Suprapubic skin (tissue), 3 donors: ENCODE results near the gene HSPB6.

Source experiments
- POLR2AphosphoS5 ChIP-seq, 3 donors: sonication (generic); formaldehyde crosslinking; IDR thresholded peaks; one replicate each; pipeline ENCODE4 v1.6.1; 2017; ENCODE audit warnings: antibody characterized with exemption in 3 of 3
- TF ChIP-seq, protein P1 (sequence below), 2 donors: fragments of 200-600 bp in 1 of 2; fragments of 450-650 bp in 1 of 2; sonication (generic) in 1 of 2; IDR thresholded peaks; one replicate each; pipeline ENCODE4 v1.5.1; 2016 to 2019; ENCODE audit warnings: antibody characterized with exemption in 2 of 2, mild to moderate bottlenecking in 1 of 2, moderate library complexity in 1 of 2

DNA sequence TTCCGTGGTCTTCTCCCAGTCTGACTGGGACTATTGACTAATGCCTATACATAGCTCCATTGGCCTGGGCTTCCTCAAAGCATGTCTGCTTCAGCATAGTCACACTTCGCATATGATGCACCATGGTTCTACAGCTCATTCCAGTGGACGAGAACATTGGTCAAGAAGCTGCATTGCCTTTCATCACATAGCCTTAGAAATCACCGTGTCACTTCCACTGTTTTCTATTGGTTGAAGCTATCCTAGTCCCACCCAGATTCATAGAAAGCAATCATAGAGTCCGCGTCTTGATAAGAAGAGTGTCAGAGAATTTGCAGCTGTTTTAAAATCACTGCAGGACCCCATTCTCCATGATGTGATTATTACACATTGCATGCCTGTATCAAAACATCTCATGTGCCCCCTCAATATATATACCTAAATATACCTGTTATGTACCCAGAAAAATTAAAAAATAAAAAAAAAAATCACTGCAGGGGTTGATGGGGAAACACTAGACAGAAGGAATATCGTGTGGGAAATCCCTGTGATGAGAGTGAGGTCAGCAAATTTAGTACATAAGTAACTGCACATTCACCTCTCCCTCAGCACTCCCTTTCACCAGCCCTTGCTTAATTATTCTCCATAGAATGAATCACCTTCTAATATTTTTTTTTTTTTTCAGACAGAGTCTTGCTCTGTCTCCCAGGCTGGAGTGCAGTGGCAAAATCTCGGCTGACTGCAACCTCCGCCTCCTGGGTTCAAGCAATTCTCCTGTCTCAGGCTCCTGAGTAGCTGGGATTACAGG is 16.4 kb upstream of the HSPB6 start:
- TF ChIP-seq, protein P1, sequence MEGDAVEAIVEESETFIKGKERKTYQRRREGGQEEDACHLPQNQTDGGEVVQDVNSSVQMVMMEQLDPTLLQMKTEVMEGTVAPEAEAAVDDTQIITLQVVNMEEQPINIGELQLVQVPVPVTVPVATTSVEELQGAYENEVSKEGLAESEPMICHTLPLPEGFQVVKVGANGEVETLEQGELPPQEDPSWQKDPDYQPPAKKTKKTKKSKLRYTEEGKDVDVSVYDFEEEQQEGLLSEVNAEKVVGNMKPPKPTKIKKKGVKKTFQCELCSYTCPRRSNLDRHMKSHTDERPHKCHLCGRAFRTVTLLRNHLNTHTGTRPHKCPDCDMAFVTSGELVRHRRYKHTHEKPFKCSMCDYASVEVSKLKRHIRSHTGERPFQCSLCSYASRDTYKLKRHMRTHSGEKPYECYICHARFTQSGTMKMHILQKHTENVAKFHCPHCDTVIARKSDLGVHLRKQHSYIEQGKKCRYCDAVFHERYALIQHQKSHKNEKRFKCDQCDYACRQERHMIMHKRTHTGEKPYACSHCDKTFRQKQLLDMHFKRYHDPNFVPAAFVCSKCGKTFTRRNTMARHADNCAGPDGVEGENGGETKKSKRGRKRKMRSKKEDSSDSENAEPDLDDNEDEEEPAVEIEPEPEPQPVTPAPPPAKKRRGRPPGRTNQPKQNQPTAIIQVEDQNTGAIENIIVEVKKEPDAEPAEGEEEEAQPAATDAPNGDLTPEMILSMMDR (IDR thresholded peaks at IDR 0.05) = no peak
- no peak for TF ChIP-seq POLR2AphosphoS5 (IDR thresholded peaks at IDR 0.05)
